EL (cell line): ENCODE data around the gene ZNF738.

Source experiments
- DNase-seq: peaks from one replicate; pipeline ENCODE4 v3.0.0-alpha.2; 2016

The ZNF738 gene

GRCh38 chr19:21423057-21424041 lies 64.5 kb downstream of the ZNF738 start:
- DNase-seq, result no peak
